ENCODE results near the gene ARHGAP45. TPM values are rescaled to one million over a fixed set of nuclear protein-coding genes. Genes with fewer than 3 reads are reported as not detected.

The ARHGAP45 gene
- total RNA-seq, 4 donors from 2014 or later, result 17.8 to 28.3 (median 21.2) TPM

DNA sequence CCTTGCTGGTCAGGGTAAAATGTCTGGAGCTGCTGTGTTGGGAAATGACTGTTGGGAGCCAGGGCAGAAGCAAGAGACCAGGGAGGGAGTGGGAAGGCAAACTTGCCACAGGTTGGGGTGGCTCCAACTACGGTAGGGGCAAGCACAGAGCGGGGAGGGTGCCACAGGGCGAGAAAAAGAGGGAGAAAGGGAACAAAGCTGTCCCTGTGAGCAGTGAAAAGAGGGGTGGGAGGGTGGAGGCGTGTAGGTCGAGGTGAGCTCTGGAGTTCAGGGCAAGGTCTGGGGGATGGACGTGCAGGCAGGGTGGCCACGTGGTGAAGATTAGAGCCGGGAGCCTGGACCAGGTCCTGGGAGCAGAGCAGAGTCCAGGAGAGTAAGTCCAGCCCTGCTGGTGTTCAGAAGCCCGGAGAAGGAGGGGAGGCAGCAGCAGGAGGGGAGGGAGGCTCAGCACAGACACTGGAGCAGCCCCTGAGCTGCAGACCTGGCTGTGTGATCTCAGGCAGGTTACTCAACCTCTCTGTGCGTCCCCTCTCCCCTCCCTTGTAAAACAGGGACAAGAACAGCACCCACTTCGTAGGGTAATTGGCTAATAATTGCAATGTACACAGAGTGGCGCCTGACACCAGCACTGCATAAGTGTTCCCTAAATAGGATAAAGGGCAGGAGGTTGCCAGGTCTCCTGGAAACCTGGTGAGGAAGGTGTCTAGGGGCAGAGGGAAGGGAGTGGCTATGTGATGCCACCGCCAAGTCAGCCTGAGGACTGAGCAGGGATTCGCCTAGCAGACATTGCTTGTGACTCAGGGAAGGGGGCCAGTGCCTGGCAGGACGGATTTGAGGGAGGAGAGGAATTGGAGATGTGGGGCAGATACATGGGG is 31.4 kb downstream of the ARHGAP45 start:
- TF ChIP-seq EP300 (IDR thresholded peaks at IDR 0.05), result no peak
- TF ChIP-seq, protein P1, sequence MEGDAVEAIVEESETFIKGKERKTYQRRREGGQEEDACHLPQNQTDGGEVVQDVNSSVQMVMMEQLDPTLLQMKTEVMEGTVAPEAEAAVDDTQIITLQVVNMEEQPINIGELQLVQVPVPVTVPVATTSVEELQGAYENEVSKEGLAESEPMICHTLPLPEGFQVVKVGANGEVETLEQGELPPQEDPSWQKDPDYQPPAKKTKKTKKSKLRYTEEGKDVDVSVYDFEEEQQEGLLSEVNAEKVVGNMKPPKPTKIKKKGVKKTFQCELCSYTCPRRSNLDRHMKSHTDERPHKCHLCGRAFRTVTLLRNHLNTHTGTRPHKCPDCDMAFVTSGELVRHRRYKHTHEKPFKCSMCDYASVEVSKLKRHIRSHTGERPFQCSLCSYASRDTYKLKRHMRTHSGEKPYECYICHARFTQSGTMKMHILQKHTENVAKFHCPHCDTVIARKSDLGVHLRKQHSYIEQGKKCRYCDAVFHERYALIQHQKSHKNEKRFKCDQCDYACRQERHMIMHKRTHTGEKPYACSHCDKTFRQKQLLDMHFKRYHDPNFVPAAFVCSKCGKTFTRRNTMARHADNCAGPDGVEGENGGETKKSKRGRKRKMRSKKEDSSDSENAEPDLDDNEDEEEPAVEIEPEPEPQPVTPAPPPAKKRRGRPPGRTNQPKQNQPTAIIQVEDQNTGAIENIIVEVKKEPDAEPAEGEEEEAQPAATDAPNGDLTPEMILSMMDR (IDR thresholded peaks at IDR 0.05), result no peak
- TF ChIP-seq POLR2AphosphoS5 (IDR thresholded peaks at IDR 0.05), result no peak
- TF ChIP-seq POLR2A (IDR thresholded peaks at IDR 0.05; ENCODE audit: low read depth), result no peak
- Histone ChIP-seq H3K9me3 (no peaks in the 10 kb centered on the region), H3K4me3 (no peak overlapping the region), H3K27me3 (no peaks in the 10 kb centered on the region), H3K4me1 (peaks cover 67 to 74% (median 72%) of the 10 kb centered on the region in 4 donors), H3K36me3 (peaks cover 0 to 5% (median 3%) of the 10 kb centered on the region in 4 donors), H3K27ac (replicated peaks in 1 of 4) (peak overlapping the region; percentile 91 to 100 (median 96))
- DNase-seq (ENCODE audit: extremely low spot score), result no peak
- WGBS, result 70% methylated on average over 14 of the region's 15 CpGs
- intact Hi-C loops (cut with DNase I), result no loop called here

DNA sequence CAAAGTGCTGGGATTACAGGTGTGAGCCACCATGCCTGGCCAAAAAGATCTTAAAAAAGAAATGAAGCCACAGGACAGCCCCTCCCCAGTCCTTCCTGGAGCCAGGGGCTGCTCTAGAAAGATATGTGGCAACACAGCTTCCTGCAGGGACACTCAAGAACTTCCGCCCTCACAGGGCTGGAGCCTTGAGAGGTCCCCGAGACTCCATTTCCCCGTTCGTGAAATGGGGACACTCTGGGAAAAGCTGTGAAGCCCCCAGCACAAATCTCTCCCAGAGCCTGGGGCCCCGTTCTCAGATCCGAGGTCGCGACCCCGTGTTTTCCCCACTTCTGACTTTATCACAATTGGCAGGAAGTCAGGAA is 34.4 kb downstream of the ARHGAP45 start:
- TF ChIP-seq, protein P1 (IDR thresholded peaks at IDR 0.05), result no peak
- TF ChIP-seq POLR2AphosphoS5 (IDR thresholded peaks at IDR 0.05) (no peak), EP300 (IDR thresholded peaks at IDR 0.05) (no peak), POLR2A (IDR thresholded peaks at IDR 0.05; ENCODE audit: low read depth) (no peak)
- Histone ChIP-seq H3K27me3 (no peaks in the 10 kb centered on the region), H3K4me1 (peaks cover 66 to 70% (median 68%) of the 10 kb centered on the region in 4 donors), H3K27ac (replicated peaks in 1 of 4) (peak overlapping the region; percentile 91 to 100 (median 96)), H3K4me3 (peak overlapping the region in 3 of 4 donors; percentile 4 to 26 (median 22)), H3K9me3 (no peaks in the 10 kb centered on the region), H3K36me3 (peaks cover 6 to 7% (median 7%) of the 10 kb centered on the region in 4 donors)
- WGBS, result 47% methylated on average over 9 of the region's 9 CpGs
- no peak for DNase-seq (ENCODE audit: extremely low spot score)
- intact Hi-C loops (cut with DNase I), result loop anchor here (5.0 kb wide), 1 partner anchor 79 kb away; the partner anchor contains the start of genes RNU6-2 and TMEM259

DNA sequence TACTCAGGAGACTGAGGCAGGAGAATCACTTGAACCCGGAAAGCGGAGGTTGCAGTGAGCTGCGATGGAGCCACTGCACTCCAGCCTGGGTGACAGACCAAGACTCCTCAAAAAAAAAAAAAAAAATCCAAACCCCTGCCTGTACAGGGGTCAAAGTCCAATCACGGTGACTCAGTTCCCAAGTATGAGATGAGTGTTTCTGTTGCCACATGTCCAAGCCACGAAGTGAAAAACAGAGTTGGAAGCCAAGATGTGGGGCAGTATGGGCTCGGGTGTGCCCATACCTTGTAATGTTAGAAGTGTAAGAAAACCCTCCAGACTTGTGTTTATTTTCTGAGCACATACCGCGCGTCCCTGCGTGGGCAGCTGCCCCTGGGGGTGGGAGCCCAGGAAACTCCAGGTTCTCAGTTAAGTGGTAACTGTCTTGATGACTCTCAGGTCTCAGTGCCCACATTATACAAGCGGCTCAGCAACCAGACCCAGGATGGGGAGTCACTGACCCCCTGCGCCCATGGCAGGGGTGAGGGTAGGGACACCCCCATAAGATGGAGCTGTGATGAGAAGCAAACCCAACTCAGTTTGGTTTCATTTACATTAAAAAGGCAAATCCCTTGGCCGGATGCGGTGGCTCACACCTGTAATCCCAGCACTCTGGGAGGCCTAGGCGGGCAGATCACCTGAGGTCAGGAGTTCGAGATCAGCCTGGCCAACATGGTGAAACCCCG is 35.6 kb downstream of the ARHGAP45 start:
- no peak for DNase-seq (ENCODE audit: extremely low spot score)
- H3K4me1 ChIP-seq, result peaks cover 70 to 81% (median 75%) of the 10 kb centered on the region in 4 donors
- intact Hi-C loops (cut with DNase I), result loop anchor here (5.0 kb wide), 1 partner anchor 80 kb away; the partner anchor contains the start of genes RNU6-2 and TMEM259
- TF ChIP-seq, protein P1 (IDR thresholded peaks at IDR 0.05), result no peak
- TF ChIP-seq POLR2AphosphoS5 (IDR thresholded peaks at IDR 0.05) (peak; percentile 68 to 80), EP300 (IDR thresholded peaks at IDR 0.05) (no peak), POLR2A (IDR thresholded peaks at IDR 0.05; ENCODE audit: low read depth) (no peak)
- H3K36me3 ChIP-seq, result peaks cover 14 to 20% (median 19%) of the 10 kb centered on the region in 4 donors
- no peaks in the 10 kb centered on the region for H3K27me3 ChIP-seq
- H3K27ac ChIP-seq (replicated peaks in 1 of 4), result peak overlapping the region; percentile 91 to 100 (median 96)
- WGBS, result 63% methylated on average over 17 of the region's 17 CpGs
- no peaks in the 10 kb centered on the region for H3K9me3 ChIP-seq
- peak overlapping the region in 2 of 4 donors; percentile 8 to 92 for H3K4me3 ChIP-seq

DNA sequence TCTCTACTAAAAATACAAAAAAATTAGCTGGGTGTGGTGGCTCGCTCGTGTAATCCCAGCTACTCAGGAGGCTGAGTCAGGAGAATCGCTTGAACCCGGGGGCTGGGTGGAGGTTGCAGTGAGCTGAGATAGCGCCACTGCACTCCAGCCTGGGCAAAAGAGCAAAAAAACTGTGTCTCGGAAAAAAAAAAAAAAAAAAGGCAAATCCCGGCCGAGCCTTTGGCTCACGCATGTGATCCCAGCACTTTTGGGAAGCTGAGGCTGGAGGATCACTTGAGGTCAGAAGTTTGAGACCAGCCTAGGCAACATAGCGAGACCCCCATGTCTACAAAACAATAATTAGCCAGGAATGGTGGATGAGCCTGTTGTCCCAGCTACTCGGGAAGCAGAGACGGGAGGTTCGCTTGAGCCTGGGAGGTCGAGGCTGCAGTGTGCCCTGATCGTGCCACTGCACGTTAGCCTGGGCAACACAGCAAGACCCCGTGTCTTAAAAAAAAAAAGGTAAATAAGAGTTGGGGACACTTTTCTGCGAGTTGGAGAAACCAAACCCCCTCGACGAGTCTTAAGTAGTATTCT is 36.3 kb downstream of the ARHGAP45 start:
- Histone ChIP-seq H3K27me3 (no peaks in the 10 kb centered on the region), H3K9me3 (no peaks in the 10 kb centered on the region), H3K36me3 (peaks cover 15 to 26% (median 25%) of the 10 kb centered on the region in 4 donors), H3K27ac (replicated peaks in 1 of 4) (peak overlapping the region; percentile 91 to 100 (median 96)), H3K4me1 (peaks cover 67 to 86% (median 76%) of the 10 kb centered on the region in 4 donors), H3K4me3 (peak overlapping the region; percentile 55 to 92 (median 76))
- DNase-seq (ENCODE audit: extremely low spot score), result no peak
- 28% methylated on average over 20 of the region's 20 CpGs for WGBS
- TF ChIP-seq POLR2AphosphoS5 (IDR thresholded peaks at IDR 0.05), result no peak
- TF ChIP-seq POLR2A (IDR thresholded peaks at IDR 0.05; ENCODE audit: low read depth), result no peak
- TF ChIP-seq EP300 (IDR thresholded peaks at IDR 0.05), result peak; percentile 4
- TF ChIP-seq, protein P1 (IDR thresholded peaks at IDR 0.05), result no peak
- intact Hi-C loops (cut with DNase I), result loop anchor here (5.0 kb wide), 1 partner anchor 81 kb away; the partner anchor contains the start of genes RNU6-2 and TMEM259
